H1 (cell line): ENCODE measurements around the gene ZBTB25.

Experiments used
- TF ChIP-seq, protein P1 (sequence below): IDR thresholded peaks from 2 replicates; pipeline ENCODE4 v1.6.1; 2011; ENCODE audit warnings: low read depth, mild to moderate bottlenecking, low read length; ENCODE audit not compliant: insufficient read depth
- TF ChIP-seq, protein P2 (sequence below): IDR thresholded peaks from 2 replicates; pipeline ENCODE4 v1.6.1; 2012; ENCODE audit warnings: low read length, inconsistent platforms

DNA sequence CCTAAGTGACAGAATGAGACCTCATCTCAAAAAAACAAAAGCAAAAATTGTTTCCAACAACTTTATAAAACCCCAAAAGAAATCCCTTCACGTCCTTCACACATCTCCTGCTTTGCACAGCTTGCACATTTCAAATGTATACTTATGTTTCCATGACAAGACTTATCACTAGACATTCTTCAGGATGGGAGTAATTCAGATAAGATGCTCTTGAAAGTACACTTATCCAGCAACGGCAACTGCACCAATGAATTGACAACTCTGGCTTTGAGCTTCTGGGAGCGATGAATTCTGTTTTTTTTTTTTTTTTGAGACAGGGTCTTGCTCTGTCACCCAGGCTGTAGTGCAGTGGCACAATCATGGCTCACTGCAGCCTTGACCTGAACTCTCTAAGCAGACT, 69.1 kb downstream of the ZBTB25 start:
- TF ChIP-seq, protein P1, sequence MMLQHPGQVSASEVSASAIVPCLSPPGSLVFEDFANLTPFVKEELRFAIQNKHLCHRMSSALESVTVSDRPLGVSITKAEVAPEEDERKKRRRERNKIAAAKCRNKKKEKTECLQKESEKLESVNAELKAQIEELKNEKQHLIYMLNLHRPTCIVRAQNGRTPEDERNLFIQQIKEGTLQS = no peak
- TF ChIP-seq, protein P2, sequence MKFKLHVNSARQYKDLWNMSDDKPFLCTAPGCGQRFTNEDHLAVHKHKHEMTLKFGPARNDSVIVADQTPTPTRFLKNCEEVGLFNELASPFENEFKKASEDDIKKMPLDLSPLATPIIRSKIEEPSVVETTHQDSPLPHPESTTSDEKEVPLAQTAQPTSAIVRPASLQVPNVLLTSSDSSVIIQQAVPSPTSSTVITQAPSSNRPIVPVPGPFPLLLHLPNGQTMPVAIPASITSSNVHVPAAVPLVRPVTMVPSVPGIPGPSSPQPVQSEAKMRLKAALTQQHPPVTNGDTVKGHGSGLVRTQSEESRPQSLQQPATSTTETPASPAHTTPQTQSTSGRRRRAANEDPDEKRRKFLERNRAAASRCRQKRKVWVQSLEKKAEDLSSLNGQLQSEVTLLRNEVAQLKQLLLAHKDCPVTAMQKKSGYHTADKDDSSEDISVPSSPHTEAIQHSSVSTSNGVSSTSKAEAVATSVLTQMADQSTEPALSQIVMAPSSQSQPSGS = no peak
